CD4-positive, alpha-beta T cell treated with Interleukin-17A for 1 hour (primary cell): Measurements from ENCODE around the gene ARHGEF39.
A peak's percentile ranks its signal among the peaks of the same experiment; 100 is the strongest.

Experiments
- DNase-seq: peaks from one replicate; pipeline ENCODE4 v3.0.0-alpha.2; 2020

The ARHGEF39 gene, protein sequence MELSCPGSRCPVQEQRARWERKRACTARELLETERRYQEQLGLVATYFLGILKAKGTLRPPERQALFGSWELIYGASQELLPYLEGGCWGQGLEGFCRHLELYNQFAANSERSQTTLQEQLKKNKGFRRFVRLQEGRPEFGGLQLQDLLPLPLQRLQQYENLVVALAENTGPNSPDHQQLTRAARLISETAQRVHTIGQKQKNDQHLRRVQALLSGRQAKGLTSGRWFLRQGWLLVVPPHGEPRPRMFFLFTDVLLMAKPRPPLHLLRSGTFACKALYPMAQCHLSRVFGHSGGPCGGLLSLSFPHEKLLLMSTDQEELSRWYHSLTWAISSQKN

DNA sequence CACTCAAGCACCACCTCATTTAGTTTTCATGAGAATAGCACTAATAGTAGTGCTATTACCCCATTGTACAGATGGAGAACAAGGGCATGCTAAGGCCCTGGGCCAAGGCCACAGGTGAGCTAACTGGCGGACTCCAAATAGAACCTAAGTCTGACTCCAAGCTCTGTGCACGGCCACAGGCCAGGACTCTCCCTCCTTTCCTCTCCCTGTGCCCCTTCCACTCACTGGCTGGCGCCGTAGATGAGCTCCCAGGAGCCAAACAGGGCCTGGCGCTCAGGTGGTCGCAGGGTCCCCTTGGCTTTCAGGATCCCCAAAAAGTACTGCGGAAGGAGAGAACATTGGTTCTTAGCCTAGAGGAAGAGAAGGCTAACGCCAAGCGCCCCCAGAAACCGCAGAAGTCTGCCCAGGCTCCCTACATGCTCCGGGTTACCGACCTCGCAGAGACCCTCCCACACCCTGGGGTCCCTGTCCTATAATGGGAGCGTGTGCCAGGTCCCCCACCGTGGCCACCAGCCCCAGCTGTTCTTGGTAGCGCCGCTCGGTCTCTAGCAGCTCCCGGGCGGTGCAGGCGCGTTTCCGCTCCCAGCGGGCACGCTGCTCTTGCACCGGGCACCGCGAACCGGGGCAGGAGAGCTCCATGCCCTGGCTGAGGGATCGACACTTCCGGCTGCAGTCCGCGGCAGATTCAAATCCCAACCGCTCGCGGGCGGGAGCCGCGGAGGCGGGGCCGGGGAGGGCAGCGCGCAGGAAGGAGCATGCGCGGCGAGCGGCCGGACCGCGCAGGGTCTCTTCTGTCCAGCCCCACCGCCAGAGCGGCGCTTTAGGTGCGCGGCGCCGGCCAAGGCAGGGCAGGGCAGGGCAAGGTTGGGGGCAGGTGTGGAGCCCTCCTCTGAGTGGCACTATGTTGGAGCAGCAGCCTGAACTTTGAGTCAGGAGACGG is at the start of gene ARHGEF39:
TSS of gene ARHGEF39 (minus strand) at position 665 of the 940 bp plus-strand sequence. CDS start at position 639, 26 bp downstream.
- DNase-seq, result peak; percentile 70

DNA sequence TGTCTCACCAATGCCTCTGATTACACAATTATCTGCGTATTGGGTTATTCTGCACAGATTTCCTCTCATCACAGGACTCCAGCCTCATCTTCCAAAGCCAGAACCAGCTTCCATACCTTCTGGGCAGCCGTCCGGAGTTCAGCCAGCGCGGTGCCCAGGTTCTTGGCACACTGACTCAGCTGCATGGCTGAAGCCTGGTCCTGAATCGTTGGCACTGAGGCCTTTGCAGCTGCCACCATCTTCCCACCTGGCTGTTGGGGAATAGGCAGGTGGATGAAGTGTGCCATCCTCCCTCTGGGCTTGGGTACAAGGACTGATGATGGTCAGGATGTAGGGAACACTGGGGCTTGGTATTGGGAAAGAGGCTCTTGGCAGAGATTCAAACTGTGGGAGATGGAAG is 49.1 kb upstream of the ARHGEF39 start:
- no peak for DNase-seq

DNA sequence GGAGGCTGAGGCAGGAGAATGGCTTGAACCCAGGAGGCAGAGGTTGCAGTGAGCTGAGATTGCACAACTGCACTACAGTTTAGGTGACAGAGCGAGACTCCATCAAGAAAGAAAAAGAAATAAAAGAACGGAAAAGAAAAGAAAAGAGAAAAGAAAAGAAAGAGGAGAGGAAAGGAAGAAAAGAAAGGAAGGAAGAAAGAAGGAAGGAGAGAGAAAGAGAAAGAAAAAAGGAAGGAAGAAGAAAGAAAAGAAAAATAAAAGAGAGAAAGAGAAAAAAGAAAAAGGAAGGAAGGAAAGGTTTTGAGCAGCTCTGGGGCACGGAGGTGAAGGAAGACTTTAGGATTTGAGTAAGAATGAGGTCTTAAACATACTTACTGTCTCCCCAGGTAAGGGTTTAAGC is 48.6 kb upstream of the ARHGEF39 start:
- DNase-seq, result no peak

DNA sequence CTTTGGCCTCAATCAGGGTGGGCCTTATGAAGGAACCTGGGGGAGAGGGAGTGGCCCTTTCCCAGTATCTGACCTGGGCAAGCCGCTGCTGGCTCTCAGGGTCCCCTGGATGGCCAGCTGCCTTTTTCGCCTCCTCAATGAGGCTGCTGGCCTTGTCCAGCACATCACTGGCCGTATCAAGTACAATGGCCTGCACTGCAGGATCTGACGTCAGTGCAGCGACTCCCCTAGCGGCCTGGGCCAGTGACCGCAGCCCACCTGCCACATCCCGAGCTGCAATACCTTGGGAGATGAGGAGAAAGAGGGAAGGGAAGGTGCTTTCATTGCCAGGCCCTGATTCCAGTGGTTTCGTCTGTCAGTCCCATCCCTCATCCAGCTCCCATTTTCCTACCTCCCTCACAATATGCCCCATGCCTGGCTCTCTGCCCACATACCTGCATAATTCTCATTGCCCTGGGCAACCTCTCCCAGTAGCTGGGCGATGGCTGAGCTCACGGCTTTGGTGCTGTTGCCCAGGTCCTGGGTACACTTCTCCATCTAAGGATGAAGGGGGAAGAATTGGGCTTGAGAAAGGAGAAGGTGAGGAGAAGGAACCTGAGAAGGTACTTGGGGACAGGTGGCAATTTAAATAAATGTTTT is 47.9 kb upstream of the ARHGEF39 start:
- no peak for DNase-seq

DNA sequence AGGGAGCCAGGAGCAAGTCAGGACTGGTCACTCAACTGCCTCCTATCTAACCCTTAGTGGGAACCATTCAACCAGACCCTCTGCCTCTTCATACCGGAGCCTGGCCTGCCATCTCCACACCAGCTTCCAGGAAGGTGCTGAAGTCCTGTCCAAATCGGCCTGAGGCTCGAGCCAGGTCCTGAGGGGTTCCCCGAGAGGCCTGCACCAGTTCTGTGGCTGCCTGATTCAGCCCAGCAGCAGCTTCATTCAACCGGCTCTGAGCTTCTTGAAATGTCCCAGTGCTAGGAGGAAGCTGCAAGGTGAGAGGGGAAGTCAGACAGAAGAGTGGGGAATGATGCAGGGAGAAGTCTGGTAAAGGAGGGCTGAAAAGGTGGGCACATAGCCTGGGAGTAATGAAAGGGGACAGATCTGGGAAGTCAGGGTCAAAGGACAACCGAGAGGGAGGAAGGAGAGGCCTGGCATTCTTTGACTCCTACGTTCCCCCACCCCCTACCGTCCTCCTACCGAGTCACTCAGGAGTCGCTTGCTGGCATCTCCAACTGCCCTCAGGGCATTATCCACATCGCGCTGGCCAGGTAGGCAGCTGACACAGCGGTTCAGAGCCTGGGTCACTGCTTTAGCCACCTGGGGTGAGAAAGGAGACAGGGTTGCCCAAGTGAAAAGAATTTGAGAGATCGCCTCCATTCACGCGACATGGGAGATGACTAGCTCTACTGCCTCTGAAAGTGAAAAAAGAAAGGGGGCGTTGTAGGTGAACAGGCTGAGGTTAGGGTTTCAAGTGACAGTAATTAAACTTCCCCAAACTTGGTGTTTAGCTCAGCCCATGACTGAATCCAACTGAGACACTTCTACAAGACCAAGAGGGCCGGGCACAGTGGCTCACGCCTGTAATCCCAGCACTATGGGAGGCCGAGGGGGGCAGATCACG is 46.8 kb upstream of the ARHGEF39 start:
- no peak for DNase-seq

DNA sequence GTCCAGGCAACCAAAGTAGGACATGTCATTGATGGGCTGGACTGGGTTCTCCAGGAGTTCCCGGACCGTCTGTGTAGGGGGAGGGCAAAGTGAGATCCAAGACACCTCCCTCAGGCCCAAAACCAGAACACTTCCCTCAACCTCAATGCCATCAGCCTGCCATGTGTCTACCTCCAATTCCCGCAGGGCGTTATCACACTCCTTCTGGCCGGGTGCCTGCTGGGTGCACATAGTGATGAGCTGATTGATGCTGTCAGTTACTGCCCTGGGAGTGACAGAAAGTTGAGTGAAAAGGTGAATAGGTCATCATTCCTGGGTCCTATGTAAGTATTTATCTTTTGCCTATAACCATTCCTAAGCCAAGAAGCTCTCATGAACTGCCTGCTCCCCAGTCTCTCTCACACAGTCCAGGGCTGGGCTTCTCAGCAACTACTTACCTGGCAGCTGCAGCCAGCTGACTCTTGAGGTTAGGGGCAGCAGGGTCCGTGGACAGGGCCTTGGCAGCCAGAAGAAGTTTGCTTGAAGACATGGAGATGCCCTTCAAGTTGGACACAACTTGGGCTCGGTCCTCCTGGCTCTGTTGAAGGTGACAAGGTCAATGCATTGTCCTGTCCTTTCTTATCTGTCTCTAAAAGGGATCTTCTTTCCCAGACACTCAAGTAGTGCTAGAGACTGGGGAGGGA is 46.0 kb upstream of the ARHGEF39 start:
- DNase-seq, result no peak

DNA sequence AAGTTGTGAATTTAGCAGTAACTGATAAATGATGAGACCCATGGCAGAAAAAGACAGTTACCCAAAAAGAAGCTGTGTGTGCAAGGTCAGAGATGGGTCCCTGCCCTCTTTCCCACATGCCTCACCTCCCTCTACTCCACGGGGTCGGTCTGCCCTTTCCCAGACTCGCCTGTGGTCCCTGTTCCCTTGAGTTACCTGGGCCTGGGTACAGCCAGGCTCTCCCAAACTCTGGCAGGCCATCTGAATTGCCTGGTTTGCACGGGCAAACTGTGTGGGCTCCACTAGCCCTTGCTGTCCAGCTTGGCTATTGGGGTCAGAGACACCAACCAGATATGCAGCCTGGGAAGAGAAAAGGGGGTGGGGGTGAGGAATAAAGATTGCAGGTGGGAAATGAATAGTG is 43.2 kb upstream of the ARHGEF39 start:
- DNase-seq, result no peak

DNA sequence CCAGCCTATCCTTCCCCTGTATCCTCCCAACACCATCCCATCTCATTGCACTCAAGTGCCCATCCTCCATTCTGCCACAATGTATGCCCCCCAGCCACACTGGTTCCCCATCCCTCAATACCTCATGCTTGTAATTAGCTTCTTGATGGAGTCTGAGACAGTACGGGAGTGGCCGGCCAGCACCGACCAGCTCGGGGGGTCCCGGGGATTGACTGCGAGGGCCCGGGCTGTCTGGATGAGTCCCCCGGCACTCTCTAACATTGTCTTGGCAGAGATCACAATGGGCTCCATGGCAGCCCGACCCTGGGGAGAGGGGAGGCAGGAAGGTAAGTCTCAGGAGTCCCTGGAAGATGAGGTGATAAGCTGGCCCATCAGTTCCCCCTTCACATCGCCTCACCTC is 42.0 kb upstream of the ARHGEF39 start:
- no peak for DNase-seq

DNA sequence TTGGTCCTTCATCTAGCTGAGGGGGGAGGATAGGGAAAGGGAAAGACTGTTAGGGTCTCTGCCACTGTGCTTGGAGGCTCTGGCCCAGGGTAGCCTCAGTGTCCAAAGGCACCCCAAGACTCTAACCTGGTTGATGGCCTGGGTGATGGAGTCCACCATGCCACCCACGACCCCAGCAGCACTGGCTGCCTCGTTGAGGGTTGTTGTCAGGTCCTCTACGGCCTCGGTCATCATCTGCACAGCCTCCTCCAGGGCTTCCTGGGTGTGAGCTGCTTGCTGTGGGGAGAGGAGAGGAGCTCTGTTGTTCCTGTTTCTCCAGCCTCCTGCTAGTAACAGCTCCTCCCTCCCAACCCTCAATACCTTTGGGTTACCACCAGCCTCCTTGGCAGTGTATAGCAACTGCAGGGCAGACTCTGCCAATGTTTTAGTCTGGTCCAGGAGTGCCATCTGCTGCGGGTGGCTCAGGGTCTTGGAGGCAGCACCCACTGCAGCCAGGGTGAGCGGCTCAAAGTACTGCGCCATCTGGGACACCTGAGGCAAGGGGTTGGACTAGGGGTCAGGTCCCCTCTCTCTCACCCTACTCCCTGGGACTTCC is 40.9 kb upstream of the ARHGEF39 start:
- no peak for DNase-seq

DNA sequence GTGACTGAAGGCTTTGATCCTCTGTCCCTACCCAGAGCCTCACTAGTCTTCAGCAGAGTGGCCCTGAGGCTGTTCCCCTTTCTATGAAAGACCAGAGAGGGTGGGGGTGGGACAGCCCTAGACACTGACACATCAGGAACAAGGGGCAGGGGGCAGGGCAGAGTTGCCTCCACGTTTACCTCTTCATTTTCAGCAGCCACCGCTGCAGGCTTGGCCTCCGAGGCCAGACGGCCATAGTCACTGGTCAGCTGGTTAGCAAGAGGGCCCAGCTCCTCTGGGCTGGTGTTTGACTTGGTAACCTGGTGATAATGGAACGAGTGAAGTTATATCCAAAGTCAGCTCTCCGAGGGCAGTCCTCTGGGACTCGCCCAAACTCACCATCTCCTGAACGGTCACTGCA is 40.4 kb upstream of the ARHGEF39 start:
- DNase-seq, result no peak

DNA sequence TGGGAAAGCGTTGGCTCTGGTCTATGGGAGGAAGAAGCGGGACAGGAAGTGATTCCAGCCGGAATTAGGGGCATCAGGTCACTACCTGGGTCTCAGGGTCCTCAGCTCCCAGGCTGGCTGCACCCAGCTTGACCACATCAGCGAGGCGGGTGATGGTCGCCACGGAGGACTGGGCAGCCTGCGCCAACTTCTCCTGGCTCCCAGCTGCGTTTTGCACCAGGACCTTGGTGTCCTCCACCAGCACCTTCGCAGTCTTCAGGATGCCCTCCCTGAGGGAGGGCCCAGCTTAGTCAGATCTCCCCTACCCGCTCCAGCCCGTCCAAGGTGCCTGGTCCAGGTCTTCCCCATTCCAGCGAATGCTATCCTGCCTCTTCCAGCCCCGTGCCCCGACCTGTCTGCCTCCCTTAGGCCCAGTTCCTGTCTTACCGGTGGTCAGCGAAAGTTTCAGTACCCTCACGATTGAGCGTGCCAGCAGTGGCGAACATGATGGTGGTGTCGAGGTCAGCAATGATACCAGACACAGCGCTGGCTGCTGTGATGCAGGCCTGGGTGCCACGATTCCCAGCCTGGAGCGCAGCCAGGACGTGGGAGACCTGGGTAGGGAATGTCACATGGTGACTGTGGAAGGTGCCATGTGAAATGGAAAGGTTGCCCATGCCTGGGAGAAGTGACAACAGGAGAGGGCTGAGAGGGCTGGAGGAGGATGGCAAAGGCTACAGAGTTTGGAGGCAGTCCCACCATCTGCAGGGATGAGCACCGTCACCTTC is 39.1 kb upstream of the ARHGEF39 start:
- no peak for DNase-seq

DNA sequence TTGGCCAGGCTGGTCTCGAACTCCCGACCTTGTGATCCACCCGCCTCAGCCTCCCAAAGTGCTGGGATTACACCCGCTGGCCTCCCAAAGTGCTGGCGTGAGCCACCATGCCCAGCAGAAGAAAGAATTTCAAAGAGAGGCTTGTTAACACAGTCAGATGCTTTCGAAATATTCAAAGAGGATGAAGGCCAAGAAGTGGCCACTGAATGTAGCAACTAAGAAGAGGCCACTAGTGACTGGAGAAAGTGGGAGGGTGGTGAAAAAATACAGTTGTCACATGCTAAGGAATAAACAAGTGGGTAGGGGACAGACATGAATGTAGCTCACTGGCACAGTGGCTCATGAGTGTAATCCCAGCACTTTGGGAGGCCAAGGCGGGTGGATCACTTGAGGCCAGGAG is 37.7 kb upstream of the ARHGEF39 start:
- no peak for DNase-seq

DNA sequence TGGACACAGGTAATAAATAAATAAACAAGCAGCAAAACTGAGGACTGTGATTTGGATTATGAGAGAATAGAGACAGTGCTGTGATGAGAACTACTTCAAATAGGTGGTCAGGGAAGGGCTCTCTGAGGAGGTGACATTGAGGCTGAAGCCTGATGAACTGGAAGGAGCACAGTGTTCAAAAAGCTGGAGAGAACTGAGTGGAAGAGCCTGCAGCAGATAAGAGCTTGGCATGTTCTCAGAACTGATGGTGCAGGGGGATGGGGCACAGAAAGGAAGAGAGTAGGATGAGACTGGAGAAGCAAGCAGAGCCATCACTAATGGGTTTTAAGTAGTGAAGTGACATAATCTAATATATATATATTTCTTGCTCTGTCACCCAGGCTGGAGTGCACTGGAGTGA is 35.9 kb upstream of the ARHGEF39 start:
- DNase-seq, result no peak

DNA sequence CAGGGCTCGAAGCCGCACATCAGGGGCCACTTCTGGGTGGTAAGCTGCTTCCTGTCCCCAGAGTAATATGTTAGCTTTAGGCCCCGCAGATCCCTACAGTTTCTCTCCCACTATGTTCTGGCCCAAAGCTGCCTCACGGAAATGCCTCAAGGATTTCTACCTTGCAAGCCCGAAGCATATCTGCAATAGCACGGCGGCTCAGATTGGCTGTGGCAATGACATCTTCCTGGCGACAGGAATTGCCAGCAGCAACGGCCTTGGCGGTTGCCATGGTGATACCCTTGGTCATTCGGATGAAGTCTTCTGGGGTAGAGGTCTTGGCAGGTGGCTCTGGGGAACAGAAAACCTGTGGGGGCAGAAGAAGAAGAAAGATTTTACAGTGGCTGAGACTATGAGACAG is 35.0 kb upstream of the ARHGEF39 start:
- DNase-seq, result no peak

DNA sequence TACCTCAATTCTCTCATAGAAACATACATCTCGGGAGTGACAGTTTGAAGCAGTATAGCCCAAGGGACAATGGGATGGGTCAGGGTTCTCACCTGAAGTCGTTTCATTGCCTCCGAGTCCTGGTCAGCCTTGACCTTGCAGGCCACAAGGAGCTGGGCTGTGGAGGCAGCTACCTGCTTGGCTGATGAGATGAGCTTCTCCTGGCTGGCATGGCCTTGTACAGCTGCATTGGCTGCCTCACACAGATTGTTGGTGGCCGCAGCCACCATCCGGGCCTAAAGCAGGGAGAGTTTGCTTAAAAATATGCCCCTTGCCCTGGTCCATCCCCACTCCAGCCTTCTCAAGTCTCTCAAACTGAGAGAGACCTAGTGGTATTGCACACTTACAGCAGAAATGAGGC is 33.2 kb upstream of the ARHGEF39 start:
- DNase-seq, result no peak

DNA sequence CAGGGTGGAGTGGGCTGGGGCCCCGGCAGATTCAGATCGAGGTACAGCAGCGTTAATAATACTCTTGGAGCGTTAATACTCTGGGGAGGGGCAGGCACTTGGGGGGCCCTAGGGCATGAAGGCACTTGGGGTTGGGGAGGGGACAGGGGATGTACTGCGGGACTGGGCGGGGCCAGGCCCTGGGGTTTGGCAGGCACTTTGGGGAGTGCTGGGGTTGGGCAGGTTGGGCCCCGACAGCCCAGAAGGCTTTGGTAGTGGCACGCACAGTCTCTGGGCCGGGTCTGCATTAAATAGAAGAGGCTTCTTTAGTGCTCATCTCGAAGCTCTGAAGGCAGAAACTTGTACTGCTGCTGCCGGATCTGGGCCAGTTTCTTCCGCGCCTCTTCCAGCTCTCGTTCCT is 32.5 kb upstream of the ARHGEF39 start:
- DNase-seq, result no peak

DNA sequence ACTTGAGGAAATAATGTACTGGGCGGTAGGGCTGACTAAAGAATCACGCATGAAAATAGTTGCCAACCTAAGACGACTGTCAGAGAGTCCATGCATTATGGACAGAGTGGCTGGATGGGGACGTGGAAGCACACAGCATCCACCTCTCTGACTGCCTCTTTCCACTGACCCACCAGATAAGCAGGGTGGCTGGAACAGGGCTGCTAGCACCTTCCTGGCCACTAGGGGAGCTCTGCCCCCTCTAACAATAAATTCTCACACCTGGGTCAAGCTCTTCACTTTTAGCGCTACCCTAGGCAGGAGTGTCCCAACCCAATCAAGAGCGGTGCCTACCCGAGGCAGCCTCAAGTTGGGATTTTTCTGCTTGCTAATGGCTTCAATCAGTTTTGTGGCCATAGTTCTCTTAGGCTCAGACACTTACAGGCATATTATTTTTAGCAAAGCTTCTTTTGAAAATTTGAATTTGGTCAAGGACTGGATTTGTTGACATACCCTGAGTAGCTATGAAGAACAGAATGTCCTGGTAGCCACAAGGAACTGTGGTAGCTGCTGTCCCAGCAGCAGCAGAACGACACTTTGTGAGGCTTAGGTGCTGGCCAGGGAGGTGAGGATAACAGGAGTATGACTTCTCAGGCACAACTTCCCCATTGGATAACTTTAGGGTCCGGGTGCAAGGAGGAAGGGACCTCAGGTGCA is 31.7 kb upstream of the ARHGEF39 start:
- DNase-seq, result peak; percentile 71

DNA sequence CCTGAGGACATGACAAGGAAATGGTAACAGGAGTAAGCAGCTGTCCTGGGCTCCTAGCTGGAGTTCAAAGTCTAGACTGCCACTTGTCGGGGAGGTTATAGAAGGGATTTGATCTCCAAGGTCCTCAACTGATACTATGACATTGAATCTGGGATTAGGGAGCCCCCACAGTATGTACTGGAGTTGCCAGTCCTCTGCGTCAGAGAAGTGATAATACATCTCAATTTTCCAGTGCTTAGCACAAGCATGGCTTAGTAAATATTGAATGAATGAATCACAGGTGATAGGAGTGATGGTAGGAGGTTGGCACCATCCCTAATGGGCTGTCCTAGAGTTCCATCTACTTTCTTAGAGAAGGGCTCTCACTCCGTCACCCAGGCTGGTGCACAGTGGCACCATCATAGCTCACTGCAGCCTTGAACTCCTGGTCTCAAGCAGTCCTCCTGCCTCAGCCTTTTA is 31.0 kb upstream of the ARHGEF39 start:
- DNase-seq, result no peak

DNA sequence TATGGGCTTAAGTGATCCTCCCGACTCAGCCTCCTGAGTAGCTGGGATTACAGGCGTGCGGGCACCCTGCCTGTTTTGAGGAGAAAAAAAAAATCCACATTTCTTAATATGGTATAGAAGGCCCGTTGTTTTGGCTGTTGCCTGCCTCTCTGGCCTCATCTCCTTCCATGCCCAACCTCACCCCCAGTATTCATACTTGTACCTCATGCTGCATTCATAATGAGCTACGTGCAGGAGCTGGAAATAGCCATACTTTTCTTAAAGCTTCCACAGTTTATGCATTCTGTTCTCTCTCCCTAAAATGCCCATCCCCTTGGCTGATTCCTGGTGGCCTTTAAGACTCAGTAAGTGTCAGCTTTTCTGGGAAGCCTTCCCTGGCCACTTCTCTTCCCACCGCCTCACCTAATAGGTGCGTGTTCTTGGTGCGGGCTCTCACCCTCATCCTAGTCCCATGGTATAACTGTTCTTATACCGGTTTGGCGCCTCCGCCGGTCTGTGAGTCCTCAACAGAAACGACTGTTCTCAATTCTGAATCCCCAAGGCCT is 26.8 kb upstream of the ARHGEF39 start:
- no peak for DNase-seq

DNA sequence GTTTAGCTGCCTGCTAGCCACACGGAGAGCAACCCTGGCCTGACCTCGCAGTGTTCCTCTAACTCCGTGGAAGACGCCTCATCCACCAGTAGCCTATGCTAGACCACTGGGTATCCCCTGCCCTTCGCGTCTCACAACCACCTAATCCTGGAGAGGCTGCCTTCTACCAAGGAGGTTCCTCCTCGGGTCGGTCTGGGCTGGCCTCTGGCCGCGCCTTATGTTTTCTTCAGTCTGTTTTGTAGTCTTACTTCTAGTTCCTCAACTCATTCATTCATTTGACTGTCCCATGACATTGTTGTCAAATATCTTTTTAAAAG is 26.3 kb upstream of the ARHGEF39 start:
- DNase-seq, result no peak
